ENCODE data around the gene STK35. TPM values are rescaled to one million over a fixed set of nuclear protein-coding genes. Genes with fewer than 3 reads are reported as not detected.

The STK35 gene
- total RNA-seq, 3 donors from 2014 or later, result 20.2 to 23.3 (median 22.2) TPM

DNA sequence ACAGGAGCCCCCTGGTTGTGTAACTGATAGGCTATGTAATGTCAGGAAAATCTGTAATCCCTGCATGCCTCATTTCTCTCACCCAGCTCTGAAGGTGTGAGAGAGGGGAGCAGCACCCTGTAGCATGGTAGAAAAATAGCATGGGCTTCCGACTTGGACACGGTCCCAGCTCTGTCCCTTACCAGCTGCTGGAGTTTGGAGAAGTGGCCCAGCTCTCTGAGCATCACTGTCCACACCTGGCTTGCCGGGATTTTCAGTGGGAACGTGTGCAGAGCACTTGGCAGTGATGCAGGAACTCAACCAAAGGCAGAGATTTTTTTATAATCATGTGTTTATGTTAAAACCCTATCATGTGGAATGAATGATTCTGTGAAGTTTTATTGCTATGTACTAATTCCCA lies 34.6 kb downstream of the STK35 start:
- intact Hi-C loops (cut with DNase I, micrococcal nuclease), result no loop called here
- Histone ChIP-seq H3K36me3 (ENCODE audit: low read depth) (no peaks in the 10 kb centered on the region), H3K9me3 (no peaks in the 10 kb centered on the region), H3K4me3 (no peak overlapping the region), H3K4me1 (ENCODE audit: low read depth) (peaks cover 17% of the 10 kb centered on the region)
- DNase-seq (no peak), ATAC-seq (no peak)
- TF ChIP-seq, protein P1, sequence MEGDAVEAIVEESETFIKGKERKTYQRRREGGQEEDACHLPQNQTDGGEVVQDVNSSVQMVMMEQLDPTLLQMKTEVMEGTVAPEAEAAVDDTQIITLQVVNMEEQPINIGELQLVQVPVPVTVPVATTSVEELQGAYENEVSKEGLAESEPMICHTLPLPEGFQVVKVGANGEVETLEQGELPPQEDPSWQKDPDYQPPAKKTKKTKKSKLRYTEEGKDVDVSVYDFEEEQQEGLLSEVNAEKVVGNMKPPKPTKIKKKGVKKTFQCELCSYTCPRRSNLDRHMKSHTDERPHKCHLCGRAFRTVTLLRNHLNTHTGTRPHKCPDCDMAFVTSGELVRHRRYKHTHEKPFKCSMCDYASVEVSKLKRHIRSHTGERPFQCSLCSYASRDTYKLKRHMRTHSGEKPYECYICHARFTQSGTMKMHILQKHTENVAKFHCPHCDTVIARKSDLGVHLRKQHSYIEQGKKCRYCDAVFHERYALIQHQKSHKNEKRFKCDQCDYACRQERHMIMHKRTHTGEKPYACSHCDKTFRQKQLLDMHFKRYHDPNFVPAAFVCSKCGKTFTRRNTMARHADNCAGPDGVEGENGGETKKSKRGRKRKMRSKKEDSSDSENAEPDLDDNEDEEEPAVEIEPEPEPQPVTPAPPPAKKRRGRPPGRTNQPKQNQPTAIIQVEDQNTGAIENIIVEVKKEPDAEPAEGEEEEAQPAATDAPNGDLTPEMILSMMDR (IDR thresholded peaks at IDR 0.05), result no peak

DNA sequence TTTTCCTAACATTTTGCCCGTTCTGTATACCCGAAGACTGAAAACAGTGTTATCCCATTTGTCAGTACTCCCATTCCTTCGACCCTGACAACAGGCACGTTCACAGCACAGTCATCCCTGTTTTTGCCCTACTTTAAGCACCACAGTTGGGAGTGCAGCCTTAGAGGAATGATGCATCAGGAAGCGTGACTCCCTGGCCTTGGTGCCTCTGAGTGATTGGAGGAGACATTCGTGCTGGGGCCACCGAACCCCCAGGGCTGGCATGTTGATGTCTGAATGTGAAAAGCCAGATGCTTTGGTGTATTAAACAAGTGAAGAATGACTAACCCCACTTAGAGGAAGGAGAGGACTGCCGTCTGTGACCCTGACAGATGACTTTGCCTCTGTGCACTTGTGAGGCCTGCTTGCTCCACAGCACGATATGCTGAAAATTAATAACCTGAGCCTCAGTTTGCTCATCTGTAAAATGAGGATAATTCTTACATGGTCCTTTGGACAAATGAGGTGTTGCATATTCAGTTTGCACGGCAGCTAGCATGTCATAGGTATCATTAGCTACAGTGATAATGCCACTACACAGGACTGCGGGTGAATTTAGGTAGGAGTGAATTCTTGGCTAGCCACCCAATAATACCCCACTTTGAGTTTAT lies 36.0 kb downstream of the STK35 start:
- TF ChIP-seq, protein P1 (IDR thresholded peaks at IDR 0.05), result no peak
- no peak overlapping the region for H3K4me3 ChIP-seq
- no peaks in the 10 kb centered on the region for H3K9me3 ChIP-seq
- DNase-seq (no peak), ATAC-seq (no peak)
- no peaks in the 10 kb centered on the region for H3K36me3 ChIP-seq (ENCODE audit: low read depth)
- intact Hi-C loops (cut with DNase I, micrococcal nuclease), result no loop called here
- peaks cover 7% of the 10 kb centered on the region for H3K4me1 ChIP-seq (ENCODE audit: low read depth)

DNA sequence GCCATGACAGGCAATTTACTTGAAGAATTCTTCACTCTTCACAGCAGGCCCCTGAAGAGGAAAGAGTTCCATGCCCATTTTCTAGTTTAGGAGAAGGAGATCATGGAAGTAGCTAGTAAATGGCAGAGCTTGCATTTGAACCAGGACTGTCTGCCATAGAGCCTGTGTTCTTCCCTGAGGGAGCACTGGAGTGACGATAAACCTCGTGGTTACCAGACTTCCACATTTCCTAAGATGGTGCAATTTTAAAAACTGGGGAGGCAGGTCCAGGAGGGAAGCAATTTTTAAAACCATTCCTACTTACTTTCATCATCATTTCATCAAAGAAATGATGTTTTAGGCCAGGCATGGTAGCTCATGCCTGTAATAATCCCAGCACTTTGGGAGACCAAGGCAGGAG lies 36.8 kb downstream of the STK35 start:
- Histone ChIP-seq H3K36me3 (ENCODE audit: low read depth) (no peaks in the 10 kb centered on the region), H3K9me3 (no peaks in the 10 kb centered on the region), H3K4me3 (no peak overlapping the region), H3K4me1 (ENCODE audit: low read depth) (peaks cover 7% of the 10 kb centered on the region)
- ATAC-seq (no peak), DNase-seq (no peak)
- TF ChIP-seq, protein P1 (IDR thresholded peaks at IDR 0.05), result no peak
- intact Hi-C loops (cut with DNase I, micrococcal nuclease), result no loop called here

DNA sequence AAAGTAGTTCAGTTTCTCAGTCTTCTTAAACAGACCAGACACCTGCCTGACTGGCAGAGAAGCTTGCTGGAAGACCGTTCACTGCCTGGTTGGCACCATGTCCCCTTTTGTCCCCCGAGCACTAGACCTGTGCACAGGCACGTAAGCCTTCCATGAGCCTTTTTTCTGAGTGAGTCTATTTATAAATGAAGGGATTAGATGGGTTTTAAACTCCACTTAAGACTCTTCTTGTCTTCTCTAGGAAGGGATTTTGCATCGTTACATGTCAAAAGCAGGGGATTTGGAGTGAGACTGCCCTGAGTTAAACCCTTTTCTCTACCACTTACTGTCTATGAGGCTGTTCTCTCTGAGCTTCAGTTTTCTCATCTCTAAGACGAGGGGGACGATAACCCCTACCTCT lies 37.6 kb downstream of the STK35 start:
- Histone ChIP-seq H3K4me3 (no peak overlapping the region), H3K9me3 (no peaks in the 10 kb centered on the region), H3K36me3 (ENCODE audit: low read depth) (no peaks in the 10 kb centered on the region), H3K4me1 (ENCODE audit: low read depth) (peaks cover 5% of the 10 kb centered on the region)
- TF ChIP-seq, protein P1 (IDR thresholded peaks at IDR 0.05), result no peak
- DNase-seq (no peak), ATAC-seq (no peak)
- intact Hi-C loops (cut with DNase I, micrococcal nuclease), result no loop called here

DNA sequence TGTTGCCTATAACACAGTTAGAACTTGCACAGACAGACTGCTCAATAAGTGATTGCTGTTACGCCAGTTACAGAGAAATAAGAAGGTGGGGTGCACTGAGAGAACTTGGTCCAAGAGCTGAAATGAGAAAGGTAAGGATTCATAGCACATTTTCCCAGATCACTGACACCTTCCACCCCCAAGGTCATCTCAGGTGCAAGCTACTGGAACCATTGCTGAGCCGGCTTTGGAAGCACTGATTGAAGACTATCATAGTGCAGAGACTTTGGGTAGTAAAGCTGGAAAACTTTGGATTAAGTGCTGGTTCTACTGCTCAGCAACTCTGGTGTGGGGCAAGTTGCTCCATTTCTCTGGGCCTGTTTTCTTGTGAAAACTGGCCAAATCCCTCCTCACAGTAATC lies 38.1 kb downstream of the STK35 start:
- H3K36me3 ChIP-seq (ENCODE audit: low read depth), result no peaks in the 10 kb centered on the region
- ATAC-seq, result no peak
- H3K4me1 ChIP-seq (ENCODE audit: low read depth), result peaks cover 5% of the 10 kb centered on the region
- no peak overlapping the region for H3K4me3 ChIP-seq
- intact Hi-C loops (cut with DNase I, micrococcal nuclease), result no loop called here
- TF ChIP-seq, protein P1 (IDR thresholded peaks at IDR 0.05), result no peak
- H3K9me3 ChIP-seq, result no peaks in the 10 kb centered on the region
- no peak for DNase-seq

DNA sequence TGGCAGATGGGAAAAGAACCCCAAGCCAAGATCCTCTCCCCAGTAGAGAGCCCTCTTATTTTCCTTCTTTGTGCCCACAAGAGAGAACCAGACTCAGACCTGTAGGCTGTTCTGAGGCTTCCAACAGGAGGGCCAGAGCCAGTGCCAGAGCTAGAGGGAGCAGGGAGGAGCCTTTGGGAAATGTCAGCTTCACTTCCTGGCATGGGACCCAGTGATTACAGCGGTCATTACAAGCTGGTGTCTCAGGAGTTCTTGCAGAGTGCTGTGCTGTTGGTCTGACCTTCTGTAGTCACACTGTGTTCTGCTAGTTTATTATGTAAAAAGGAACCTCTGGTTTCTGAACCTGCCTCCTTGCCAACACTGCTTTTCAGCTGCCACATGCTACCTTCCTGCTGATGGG lies 38.9 kb downstream of the STK35 start:
- TF ChIP-seq, protein P1 (IDR thresholded peaks at IDR 0.05), result no peak
- peak in 1 of 3 donors; percentile 32 for DNase-seq
- no peak overlapping the region for H3K4me3 ChIP-seq
- H3K36me3 ChIP-seq (ENCODE audit: low read depth), result no peaks in the 10 kb centered on the region
- peak; percentile 44 for ATAC-seq
- intact Hi-C loops (cut with DNase I, micrococcal nuclease), result no loop called here
- peaks cover 5% of the 10 kb centered on the region for H3K4me1 ChIP-seq (ENCODE audit: low read depth)
- no peaks in the 10 kb centered on the region for H3K9me3 ChIP-seq

Measured in mucosa of descending colon (tissue), 3 donors.